Mesenchymal stem cell (in vitro differentiated cells and primary cell): ENCODE data around the gene PEX10.
A peak's percentile ranks its signal among the peaks of the same experiment; 100 is the strongest.

Experiments used
- DNase-seq: peaks from one replicate; pipeline ENCODE4 v3.0.0-alpha.2; 2013
- H2AFZ ChIP-seq: one replicate; pipeline ENCODE4 v1.6.1; 2013; ENCODE audit warnings: low read depth, mild to moderate bottlenecking, control low read depth, inconsistent platforms, low read length, moderate library complexity
- H2AK5ac ChIP-seq: 2 replicates; pipeline ENCODE4 v1.6.1; 2013; ENCODE audit warnings: low read length, moderate library complexity, mild to moderate bottlenecking, inconsistent platforms; ENCODE audit not compliant: severe bottlenecking
- H2BK120ac ChIP-seq: one replicate; pipeline ENCODE4 v1.6.1; 2013; ENCODE audit warnings: low read depth, mild to moderate bottlenecking, inconsistent platforms, low read length, moderate library complexity
- H2BK12ac ChIP-seq, 2 experiments: one replicate each; pipeline ENCODE4 v1.6.1; 2013; ENCODE audit warnings: inconsistent platforms in 2 of 2, low read length in 2 of 2, mild to moderate bottlenecking in 2 of 2, moderate library complexity in 2 of 2, control low read depth in 1 of 2
- H2BK15ac ChIP-seq: one replicate; pipeline ENCODE4 v1.6.1; 2013; ENCODE audit warnings: mild to moderate bottlenecking, low read depth, inconsistent platforms; ENCODE audit not compliant: poor library complexity, severe bottlenecking
- H2BK5ac ChIP-seq: 2 replicates; pipeline ENCODE4 v1.6.1; 2013; ENCODE audit warnings: low read depth, mild to moderate bottlenecking, low read length, control low read depth, inconsistent platforms; ENCODE audit not compliant: poor library complexity, severe bottlenecking
- H3K14ac ChIP-seq, 2 experiments: one replicate each; pipeline ENCODE4 v1.6.1; 2013; ENCODE audit warnings: inconsistent platforms in 2 of 2, low read length in 2 of 2, control low read depth in 1 of 2, mild to moderate bottlenecking in 1 of 2, moderate library complexity in 1 of 2
- H3K18ac ChIP-seq, 2 experiments: one replicate each; pipeline ENCODE4 v1.6.1; 2013; ENCODE audit warnings: inconsistent platforms in 2 of 2, low read length in 2 of 2, control low read depth in 1 of 2, low read depth in 1 of 2, mild to moderate bottlenecking in 1 of 2
- H3K23ac ChIP-seq, 2 experiments: one replicate each; pipeline ENCODE4 v1.6.1; 2013; ENCODE audit warnings: inconsistent platforms in 2 of 2, low read length in 2 of 2, mild to moderate bottlenecking in 2 of 2, moderate library complexity in 2 of 2, control low read depth in 1 of 2
- H3K27ac ChIP-seq: 2 replicates; pipeline ENCODE4 v1.5.1; 2013; ENCODE audit warnings: mild to moderate bottlenecking, moderate library complexity, low read length, control low read depth, inconsistent platforms; ENCODE audit not compliant: poor library complexity, severe bottlenecking
- H3K27me3 ChIP-seq, 2 experiments: 2 replicates each; pipeline versions ENCODE4 v1.6.1 to v1.7.0; 2013; ENCODE audit warnings: low read length in 2 of 2, mild to moderate bottlenecking in 2 of 2, moderate library complexity in 2 of 2, control low read depth in 1 of 2, inconsistent platforms in 1 of 2; ENCODE audit not compliant: control insufficient read depth in 1 of 2, insufficient read depth in 1 of 2
- H3K36me3 ChIP-seq, 2 experiments: 2 replicates each; pipeline versions ENCODE4 v1.6.1 to v1.7.0; 2013; ENCODE audit warnings: low read length in 2 of 2, control low read depth in 1 of 2, inconsistent platforms in 1 of 2, low read depth in 1 of 2, mild to moderate bottlenecking in 1 of 2; ENCODE audit not compliant: insufficient read depth in 2 of 2, control insufficient read depth in 1 of 2
- H3K4ac ChIP-seq, 2 experiments: one replicate each; pipeline ENCODE4 v1.6.1; 2013; ENCODE audit warnings: inconsistent platforms in 2 of 2, low read length in 2 of 2, mild to moderate bottlenecking in 2 of 2, moderate library complexity in 2 of 2, control low read depth in 1 of 2, low read depth in 1 of 2
- H3K4me1 ChIP-seq: 2 replicates; pipeline ENCODE4 v1.6.1; 2013; ENCODE audit warnings: low read depth, low read length, control low read depth; ENCODE audit not compliant: control insufficient read depth, insufficient read depth
- H3K4me2 ChIP-seq: 2 replicates; pipeline ENCODE4 v1.6.1; 2013; ENCODE audit warnings: low read length, mild to moderate bottlenecking, inconsistent platforms; ENCODE audit not compliant: poor library complexity, severe bottlenecking
- H3K4me3 ChIP-seq, 2 experiments: 2 replicates each; pipeline versions ENCODE4 v1.5.1 to v1.7.0; 2013; ENCODE audit warnings: low read length in 2 of 2, mild to moderate bottlenecking in 2 of 2, control low read depth in 1 of 2, low read depth in 1 of 2; ENCODE audit not compliant: insufficient read depth in 1 of 2
- H3K79me1 ChIP-seq: replicated peaks from 2 replicates; pipeline ENCODE4 v1.6.1; 2013; ENCODE audit warnings: mild to moderate bottlenecking, control low read depth, low read length, inconsistent platforms; ENCODE audit not compliant: poor library complexity, severe bottlenecking
- H3K9ac ChIP-seq: 2 replicates; pipeline ENCODE4 v1.7.0; 2013; ENCODE audit warnings: mild to moderate bottlenecking, low read length, moderate library complexity
- H3K9me3 ChIP-seq: 2 replicates; pipeline ENCODE4 v1.7.0; 2013; ENCODE audit warnings: mild to moderate bottlenecking, low read length; ENCODE audit not compliant: control insufficient read depth
- H4K8ac ChIP-seq: one replicate; pipeline ENCODE4 v1.6.1; 2013; ENCODE audit warnings: inconsistent platforms, mild to moderate bottlenecking, low read length, moderate library complexity
- H4K91ac ChIP-seq: one replicate; pipeline ENCODE4 v1.6.1; 2013; ENCODE audit warnings: mild to moderate bottlenecking, low read length, inconsistent platforms
- WGBS: methylation state at CpG from one replicate; pipeline ENCODE4 v1.1.7; 2013; ENCODE audit warnings: mixed read lengths; 5-methylcytosine and 5-hydroxymethylcytosine counted together

The PEX10 gene

GRCh38 chr1:2430592-2430973, 18.2 kb upstream of the PEX10 start:
- Histone ChIP-seq H3K9me3 (no peaks in the 10 kb centered on the region), H2BK12ac (no peak overlapping the region), H4K91ac (no peak overlapping the region), H3K14ac (no peak overlapping the region), H3K4me2 (no peak overlapping the region), H3K4me1 (no peaks in the 10 kb centered on the region), H3K36me3 (peaks cover 0 to 5% of the 10 kb centered on the region in 2 experiments), H3K4me3 (no peak overlapping the region), H3K18ac (no peak overlapping the region), H3K27me3 (peaks cover 23 to 89% of the 10 kb centered on the region in 2 experiments), H2AK5ac (no peak overlapping the region), H3K23ac (no peak overlapping the region), H2BK5ac (no peak overlapping the region), H2BK120ac (no peak overlapping the region), H2BK15ac (no peak overlapping the region), H3K79me1 (no peaks in the 10 kb centered on the region), H2AFZ (no peak overlapping the region), H3K4ac (no peak overlapping the region), H4K8ac (no peak overlapping the region), H3K27ac (no peak overlapping the region), H3K9ac (no peak overlapping the region)
- DNase-seq = no peak
- 90% methylated on average over 10 of the region's 10 CpGs for WGBS

- H3K9ac ChIP-seq = no peak overlapping the region
- WGBS = 81% methylated on average over 20 of the region's 20 CpGs
Observed at GRCh38 chr1:2429780-2430591, 17.6 kb upstream of the PEX10 start.

GRCh38 chr1:2428490-2428889, 16.1 kb upstream of the PEX10 start:
- no peak for DNase-seq
- H3K9ac ChIP-seq = no peak overlapping the region
- no peak overlapping the region for H2AFZ ChIP-seq
- H4K91ac ChIP-seq = peak overlapping the region; percentile 52
- no peak overlapping the region for H3K4me2 ChIP-seq
- H2BK5ac ChIP-seq = no peak overlapping the region
- no peaks in the 10 kb centered on the region for H3K9me3 ChIP-seq
- WGBS = 93% methylated on average over 28 of the region's 28 CpGs
- no peak overlapping the region for H3K4ac ChIP-seq
- H2AK5ac ChIP-seq = no peak overlapping the region
- no peak overlapping the region for H2BK15ac ChIP-seq
- H3K4me3 ChIP-seq = no peak overlapping the region
- H3K14ac ChIP-seq = no peak overlapping the region
- no peak overlapping the region for H2BK120ac ChIP-seq
- no peaks in the 10 kb centered on the region for H3K4me1 ChIP-seq
- no peak overlapping the region for H3K18ac ChIP-seq
- no peak overlapping the region for H3K27ac ChIP-seq
- no peak overlapping the region for H4K8ac ChIP-seq
- H3K27me3 ChIP-seq = peaks cover 9 to 81% of the 10 kb centered on the region in 2 experiments
- no peak overlapping the region for H2BK12ac ChIP-seq
- no peak overlapping the region for H3K23ac ChIP-seq
- peaks cover 0 to 5% of the 10 kb centered on the region in 2 experiments for H3K36me3 ChIP-seq
- no peaks in the 10 kb centered on the region for H3K79me1 ChIP-seq

More at GRCh38 chr1:2429780-2430591, 17.6 kb upstream of the PEX10 start:
- no peak overlapping the region for H3K23ac ChIP-seq
- no peak overlapping the region for H2BK120ac ChIP-seq
- no peak overlapping the region for H2AK5ac ChIP-seq
- H4K91ac ChIP-seq = no peak overlapping the region
- no peak overlapping the region for H3K4me2 ChIP-seq
- no peak overlapping the region for H3K18ac ChIP-seq
- H2AFZ ChIP-seq = no peak overlapping the region
- H3K4ac ChIP-seq = no peak overlapping the region
- no peak overlapping the region for H3K14ac ChIP-seq
- no peaks in the 10 kb centered on the region for H3K4me1 ChIP-seq
- DNase-seq = no peak
- no peak overlapping the region for H2BK5ac ChIP-seq
- H2BK15ac ChIP-seq = no peak overlapping the region
- H3K27me3 ChIP-seq = peaks cover 22 to 89% of the 10 kb centered on the region in 2 experiments
- H3K36me3 ChIP-seq = peaks cover 0 to 5% of the 10 kb centered on the region in 2 experiments
- no peaks in the 10 kb centered on the region for H3K9me3 ChIP-seq
- H3K79me1 ChIP-seq = no peaks in the 10 kb centered on the region
- no peak overlapping the region for H3K27ac ChIP-seq
- H4K8ac ChIP-seq = no peak overlapping the region
- no peak overlapping the region for H3K4me3 ChIP-seq
- no peak overlapping the region for H2BK12ac ChIP-seq

GRCh38 chr1:2427976-2428375, 15.6 kb upstream of the PEX10 start:
- no peak overlapping the region for H3K23ac ChIP-seq
- H2AFZ ChIP-seq = no peak overlapping the region
- H3K14ac ChIP-seq = no peak overlapping the region
- peaks cover 0 to 5% of the 10 kb centered on the region in 2 experiments for H3K36me3 ChIP-seq
- H4K8ac ChIP-seq = no peak overlapping the region
- no peaks in the 10 kb centered on the region for H3K79me1 ChIP-seq
- H3K4me2 ChIP-seq = no peak overlapping the region
- H2BK15ac ChIP-seq = no peak overlapping the region
- H2BK12ac ChIP-seq = no peak overlapping the region
- no peak overlapping the region for H3K4me3 ChIP-seq
- no peak overlapping the region for H3K9ac ChIP-seq
- H3K9me3 ChIP-seq = peaks cover 4% of the 10 kb centered on the region
- H3K27me3 ChIP-seq = peaks cover 4 to 80% of the 10 kb centered on the region in 2 experiments
- no peak overlapping the region for H3K18ac ChIP-seq
- H3K4ac ChIP-seq = no peak overlapping the region
- no peak overlapping the region for H3K27ac ChIP-seq
- H2AK5ac ChIP-seq = no peak overlapping the region
- no peak overlapping the region for H2BK5ac ChIP-seq
- no peaks in the 10 kb centered on the region for H3K4me1 ChIP-seq
- no peak overlapping the region for H4K91ac ChIP-seq
- H2BK120ac ChIP-seq = no peak overlapping the region
- 81% methylated on average over 10 of the region's 10 CpGs for WGBS
- no peak for DNase-seq
